H1 (cell line): ENCODE results near the gene HNF4A. TPM values are rescaled to one million over a fixed set of nuclear protein-coding genes. Genes with fewer than 3 reads are reported as not detected.

ENCODE experiments used
- CTCF ChIA-PET: fragments of 300-600 bp; sonication (Branson Sonifier 250); formaldehyde crosslinking; loops from one replicate; lab custom pipeline; 2021; ENCODE audit not compliant: partially characterized antibody; lab: Charles Lee
- POLR2A ChIA-PET: fragments of 300-600 bp; sonication (Branson Sonifier 250); formaldehyde crosslinking; loops from one replicate; lab custom pipeline; 2021; ENCODE audit warnings: inconsistent platforms; ENCODE audit not compliant: partially characterized antibody; lab: Charles Lee
- DNase-seq, 2 experiments: peaks; one replicate each; pipeline versions ENCODE4 v3.0.0 to v3.0.0-alpha.2; 2010 to 2022; ENCODE audit warnings: low spot score in 2 of 2, low read depth in 1 of 2, mixed read lengths in 1 of 2
- FAIRE-seq: peaks from 2 replicates; lab custom pipeline; 2011; peaks lifted over from hg19 to GRCh38; lab: Jason Lieb, UNC
- H2AFZ ChIP-seq: 2 replicates; pipeline ENCODE4 v1.8.1; 2012; ENCODE audit warnings: low read length, inconsistent platforms
- H2AK5ac ChIP-seq: 2 replicates; pipeline ENCODE4 v1.6.1; 2013; ENCODE audit warnings: low read depth, low read length
- H2BK120ac ChIP-seq: replicated peaks from 2 replicates; pipeline ENCODE3; 2013; ENCODE audit warnings: low read depth, low read length, inconsistent platforms
- H2BK12ac ChIP-seq: 2 replicates; pipeline ENCODE4 v1.6.1; 2013; ENCODE audit warnings: low read depth, low read length
- H2BK15ac ChIP-seq: 2 replicates; pipeline ENCODE4 v1.6.1; 2013; ENCODE audit warnings: low read length
- H2BK20ac ChIP-seq: 2 replicates; pipeline ENCODE4 v1.6.1; 2013; ENCODE audit warnings: low read length
- H2BK5ac ChIP-seq: 2 replicates; pipeline ENCODE4 v1.6.1; 2013; ENCODE audit warnings: low read depth, low read length
- H3K14ac ChIP-seq: 2 replicates; pipeline ENCODE4 v1.6.1; 2013; ENCODE audit warnings: inconsistent platforms; ENCODE audit not compliant: insufficient read length
- H3K18ac ChIP-seq: 2 replicates; pipeline ENCODE4 v1.6.1; 2013; ENCODE audit warnings: low read length; ENCODE audit errors: extremely low read depth
- H3K23ac ChIP-seq: 2 replicates; pipeline ENCODE4 v1.6.1; 2013; ENCODE audit warnings: inconsistent platforms; ENCODE audit not compliant: insufficient read length
- H3K23me2 ChIP-seq: 2 replicates; pipeline ENCODE4 v1.6.1; 2013; ENCODE audit warnings: low read depth, low read length
- H3K27ac ChIP-seq: 2 replicates; pipeline ENCODE4 v1.6.1; 2011; ENCODE audit warnings: low read depth, low read length, inconsistent platforms
- H3K27me3 ChIP-seq, 4 experiments: replicated peaks in 1 of 4; 1 replicate in 1 of 4; 2 replicates in 3 of 4; pipeline versions ENCODE4 v1.6.1 to v1.8.1; 2011 to 2013; ENCODE audit warnings: low read length in 3 of 4, mild to moderate bottlenecking in 3 of 4, inconsistent platforms in 2 of 4, mixed read lengths in 2 of 4, moderate library complexity in 1 of 4; ENCODE audit not compliant: control insufficient read depth in 3 of 4, insufficient read depth in 3 of 4; ENCODE audit errors: extremely low read depth in 1 of 4
- H3K36me3 ChIP-seq, 4 experiments: 2 replicates each; pipeline versions ENCODE4 v1.6.1 to v1.8.1; 2011 to 2013; ENCODE audit warnings: mild to moderate bottlenecking in 4 of 4, low read length in 3 of 4, moderate library complexity in 2 of 4, control low read depth in 1 of 4, inconsistent platforms in 1 of 4; ENCODE audit not compliant: insufficient read depth in 4 of 4, control insufficient read depth in 2 of 4
- H3K4ac ChIP-seq: replicated peaks from 2 replicates; pipeline ENCODE3; 2013; ENCODE audit warnings: low read length, low read depth, mixed read lengths, inconsistent platforms; ENCODE audit not compliant: insufficient read length
- H3K4me1 ChIP-seq, 4 experiments: replicated peaks in 1 of 4; 1 replicate in 1 of 4; 2 replicates in 3 of 4; pipeline versions ENCODE4 v1.6.1 to v1.8.1; 2011 to 2013; ENCODE audit warnings: low read length in 3 of 4, inconsistent platforms in 2 of 4, mixed read lengths in 1 of 4; ENCODE audit not compliant: insufficient read depth in 4 of 4, control insufficient read depth in 3 of 4
- H3K4me2 ChIP-seq, 2 experiments: 2 replicates each; pipeline versions ENCODE4 v1.6.1 to v1.8.1; 2011 to 2013; ENCODE audit warnings: low read depth in 2 of 2, low read length in 2 of 2, control low read depth in 1 of 2, inconsistent platforms in 1 of 2, mild to moderate bottlenecking in 1 of 2; ENCODE audit not compliant: insufficient read depth in 1 of 2
- H3K4me3 ChIP-seq, 4 experiments: fragments of 200-600, 300-600 bp in 1 of 4; sonication (generic), shearing (Covaris generic), sonication (Bioruptor Twin) in 1 of 4; 2 replicates each; pipeline versions ENCODE4 v1.5.1 to v1.8.1; 2011 to 2016; ENCODE audit warnings: low read length in 4 of 4, low read depth in 3 of 4, control low read depth in 2 of 4, inconsistent platforms in 2 of 4, mild to moderate bottlenecking in 2 of 4, mixed read lengths in 1 of 4, moderate library complexity in 1 of 4; ENCODE audit not compliant: insufficient read depth in 2 of 4; ENCODE audit errors: extremely low read depth in 1 of 4
- H3K56ac ChIP-seq: replicated peaks from 2 replicates; pipeline ENCODE3; 2013; ENCODE audit warnings: low read depth, mild to moderate bottlenecking, mixed read lengths, low read length, inconsistent platforms; ENCODE audit not compliant: insufficient read length
- H3K79me1 ChIP-seq: 2 replicates; pipeline ENCODE4 v1.6.1; 2013; ENCODE audit warnings: low read depth, low read length, control low read depth
- H3K79me2 ChIP-seq, 2 experiments: 2 replicates each; pipeline versions ENCODE4 v1.6.1 to v1.8.1; 2012 to 2013; ENCODE audit warnings: low read length in 2 of 2, mild to moderate bottlenecking in 2 of 2, inconsistent platforms in 1 of 2; ENCODE audit not compliant: insufficient read depth in 2 of 2, control insufficient read depth in 1 of 2
- H3K9ac ChIP-seq, 4 experiments: replicated peaks in 1 of 4; 1 replicate in 1 of 4; 2 replicates in 3 of 4; pipeline versions ENCODE4 v1.6.1 to v1.8.1; 2011 to 2013; ENCODE audit warnings: low read depth in 3 of 4, low read length in 3 of 4, control low read depth in 2 of 4, mild to moderate bottlenecking in 2 of 4, moderate library complexity in 2 of 4, inconsistent platforms in 1 of 4; ENCODE audit errors: extremely low read depth in 1 of 4
- H3K9me3 ChIP-seq, 2 experiments: 2 replicates each; pipeline versions ENCODE4 v1.6.1 to v1.8.1; 2012 to 2013; ENCODE audit warnings: mild to moderate bottlenecking in 2 of 2, moderate library complexity in 2 of 2, control low read depth in 1 of 2, inconsistent platforms in 1 of 2, low read depth in 1 of 2, low read length in 1 of 2, mixed read lengths in 1 of 2; ENCODE audit not compliant: insufficient read depth in 2 of 2
- H4K20me1 ChIP-seq, 2 experiments: replicated peaks in 1 of 2; 2 replicates each; pipeline versions ENCODE3 to v1.8.1; 2011 to 2013; ENCODE audit warnings: inconsistent platforms in 2 of 2, low read length in 2 of 2, mild to moderate bottlenecking in 1 of 2; ENCODE audit not compliant: insufficient read depth in 2 of 2, control insufficient read depth in 1 of 2
- H4K5ac ChIP-seq: 2 replicates; pipeline ENCODE4 v1.6.1; 2013; ENCODE audit warnings: low read length, low read depth, mixed read lengths, inconsistent platforms; ENCODE audit not compliant: insufficient read length
- H4K8ac ChIP-seq: 2 replicates; pipeline ENCODE4 v1.8.0; 2013; ENCODE audit warnings: mild to moderate bottlenecking, moderate library complexity, low read length, inconsistent platforms; ENCODE audit not compliant: insufficient read depth; ENCODE audit errors: extremely low read depth
- H4K91ac ChIP-seq: replicated peaks from 2 replicates; pipeline ENCODE3; 2013; ENCODE audit warnings: low read length, mixed read lengths, inconsistent platforms; ENCODE audit not compliant: insufficient read length
- ASH2L ChIP-seq: fragments of 200-600, 300-600 bp; sonication (generic); IDR thresholded peaks from one replicate; pipeline ENCODE4 v1.7.1; 2017; ENCODE audit warnings: low read length
- POLR2AphosphoS5 ChIP-seq: IDR thresholded peaks from 2 replicates; pipeline ENCODE4 v1.6.1; 2011; ENCODE audit warnings: low read depth, low read length
- TBP ChIP-seq: IDR thresholded peaks from 2 replicates; pipeline ENCODE4 v1.6.1; 2011; ENCODE audit warnings: low read depth, low read length, improper control_type of control experiment
- WGBS, 2 experiments: shearing (Covaris generic) in 1 of 2; methylation state at CpG; one replicate each; pipeline versions ENCODE4 v1.1.6 to v1.1.7; 2013 to 2015; ENCODE audit warnings: low lambda C conversion rate in 2 of 2, mixed read lengths in 2 of 2, inconsistent platforms in 1 of 2, low coverage in 1 of 2, missing lambda C conversion rate in 1 of 2; ENCODE audit not compliant: insufficient replicate concordance in 2 of 2, insufficient coverage in 1 of 2, insufficient read length in 1 of 2; ENCODE audit errors: extremely low coverage in 1 of 2, missing lambda C conversion rate in 1 of 2; 5-methylcytosine and 5-hydroxymethylcytosine counted together
- polyA plus RNA-seq, 7 experiments: library from polyadenylated mRNA; depleted of rRNA in 3 of 7; stranded (reverse) in 5 of 7; unstranded in 2 of 7; fragments of >200 nt in 5 of 7; fragments of 200-250 nt in 2 of 7; gene quantifications; 1 replicate in 5 of 7; 2 replicates in 1 of 7; 4 replicates in 1 of 7; pipeline versions ENCODE4 v1.2.1 to v1.2.3, GENCODE V29; 2011 to 2013; ENCODE audit warnings: missing spikeins in 2 of 7, mixed read lengths in 2 of 7
- total RNA-seq: library from RNA; stranded (reverse); fragmentation: NEBNext Ultra II Directional; extraction: Animal tissue kit (Norgen Biotek cat#: 25700); gene quantifications from 2 replicates; pipeline ENCODE4 v1.2.1, GENCODE V29; 2021

Gene HNF4A
- total and polyA plus RNA-seq, 2 of the 8 experiments (the other 6 are each of a cell fraction or from before 2014, with no cell fraction given), result 0.03 TPM; not detected in 1

- no peak overlapping the region for H2BK12ac ChIP-seq
- H2AK5ac ChIP-seq, result no peak overlapping the region
- 89% methylated on average over 4 of the region's 4 CpGs; no CpG with 5 or more reads in 1 of the 2 experiments for WGBS, 2 experiments
- no peak overlapping the region for H2BK120ac ChIP-seq
- ChIA-PET POLR2A (no interaction called here), CTCF (no interaction called here)
- DNase-seq (no peak), FAIRE-seq (no peak)
- H3K79me2 ChIP-seq, result no peaks in the 10 kb centered on the region
- H3K27me3 ChIP-seq, result no peaks in the 10 kb centered on the region
- H3K56ac ChIP-seq, result no peak overlapping the region
- no peak overlapping the region for H3K27ac ChIP-seq
- H3K23me2 ChIP-seq, result no peaks in the 10 kb centered on the region
- H2BK5ac ChIP-seq, result no peak overlapping the region
- TF ChIP-seq POLR2AphosphoS5 (no peak), TBP (no peak), ASH2L (no peak)
- no peak overlapping the region for H3K4me2 ChIP-seq
- H3K4me3 ChIP-seq, result no peak overlapping the region
- no peak overlapping the region for H2AFZ ChIP-seq
- no peak overlapping the region for H4K91ac ChIP-seq
- H3K9me3 ChIP-seq, result no peaks in the 10 kb centered on the region
- no peak overlapping the region for H4K8ac ChIP-seq
- H3K14ac ChIP-seq, result no peak overlapping the region
- H3K79me1 ChIP-seq, result no peaks in the 10 kb centered on the region
- no peak overlapping the region for H3K23ac ChIP-seq
- H3K18ac ChIP-seq, result no peak overlapping the region
- no peak overlapping the region for H3K9ac ChIP-seq
- H3K4me1 ChIP-seq, result no peaks in the 10 kb centered on the region
- no peak overlapping the region for H4K5ac ChIP-seq
- H3K36me3 ChIP-seq, result no peaks in the 10 kb centered on the region
- H2BK15ac ChIP-seq, result no peak overlapping the region
- no peaks in the 10 kb centered on the region for H4K20me1 ChIP-seq
- no peak overlapping the region for H3K4ac ChIP-seq
- no peak overlapping the region for H2BK20ac ChIP-seq
Observed at GRCh38 chr20:44344723-44345122, 10.8 kb upstream of the HNF4A start.
